ENCODE data around the gene SIK3. TPM values are rescaled to one million over a fixed set of nuclear protein-coding genes. Genes with fewer than 3 reads are reported as not detected.

Gene SIK3
- total and polyA plus RNA-seq, 2 donors (not counting 3 experiments of a cell fraction or from before 2014, with no cell fraction given), result 10.3 to 21.3 TPM

DNA sequence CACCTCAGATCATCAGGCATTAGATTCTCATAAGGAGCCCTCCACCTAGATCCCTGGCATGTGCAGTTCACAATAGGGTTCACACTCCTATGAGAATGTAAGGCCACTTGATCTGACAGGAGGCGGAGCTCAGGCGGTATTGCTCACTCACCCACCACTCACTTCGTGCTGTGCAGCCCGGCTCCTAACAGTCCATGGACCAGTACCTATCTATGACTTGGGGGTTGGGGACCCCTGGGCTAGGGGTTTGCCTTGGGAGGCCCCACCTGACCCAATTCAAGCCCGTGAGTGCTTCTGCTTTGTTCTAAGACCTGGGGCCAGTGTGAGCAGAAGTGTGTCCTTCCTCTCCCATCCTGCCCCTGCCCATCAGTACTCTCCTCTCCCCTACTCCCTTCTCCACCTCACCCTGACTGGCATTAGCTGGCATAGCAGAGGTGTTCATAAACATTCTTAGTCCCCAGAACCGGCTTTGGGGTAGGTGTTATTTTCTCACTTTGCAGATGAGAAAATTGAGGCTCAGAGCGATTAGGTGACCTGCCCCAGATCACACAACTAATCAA lies 266.4 kb downstream of the SIK3 start:
- Histone ChIP-seq H3K27ac (ENCODE audit: insufficient read depth, low read depth, low read length) (no peak overlapping the region), H3K27me3 (ENCODE audit: control insufficient read depth in 2 of 2, insufficient read depth in 2 of 2, low read length in 2 of 2) (no peaks in the 10 kb centered on the region), H4K20me1 (replicated peaks; ENCODE audit: control insufficient read depth, extremely low read depth, insufficient read depth, low read length) (no peaks in the 10 kb centered on the region), H3K36me3 (ENCODE audit: control insufficient read depth in 2 of 2, extremely low read depth in 1 of 2, insufficient read depth in 2 of 2, low read length in 2 of 2) (no peaks in the 10 kb centered on the region), H3K4me3 (replicated peaks in 1 of 3; ENCODE audit: insufficient read depth in 1 of 3, low read depth in 1 of 3, low read length in 3 of 3) (no peak overlapping the region), H3K4me2 (ENCODE audit: insufficient read depth, low read length) (no peak overlapping the region), H3K9me3 (replicated peaks; ENCODE audit: control insufficient read depth, insufficient read depth, low read length) (no peaks in the 10 kb centered on the region), H3K9me1 (replicated peaks; ENCODE audit: control insufficient read depth, extremely low read depth, insufficient read depth, low read length) (no peaks in the 10 kb centered on the region), H2AFZ (ENCODE audit: low read depth, low read length) (no peak overlapping the region), H3K79me2 (ENCODE audit: control insufficient read depth, insufficient read depth, low read length) (no peaks in the 10 kb centered on the region), H3K9ac (replicated peaks; ENCODE audit: extremely low read depth, insufficient read depth, low read length) (no peak overlapping the region), H3K4me1 (ENCODE audit: control insufficient read depth, extremely low read depth, insufficient read depth, low read length) (peaks cover 6% of the 10 kb centered on the region)
- no peak for FAIRE-seq
- no peak for DNase-seq (ENCODE audit: low read depth, low spot score)
- ChIA-PET POLR2A (no interaction called here), CTCF (no interaction called here)
- no peak for TF ChIP-seq POLR2A (IDR thresholded peaks at IDR 0.05; ENCODE audit: low read depth, low read length)
- TF ChIP-seq, protein P1, sequence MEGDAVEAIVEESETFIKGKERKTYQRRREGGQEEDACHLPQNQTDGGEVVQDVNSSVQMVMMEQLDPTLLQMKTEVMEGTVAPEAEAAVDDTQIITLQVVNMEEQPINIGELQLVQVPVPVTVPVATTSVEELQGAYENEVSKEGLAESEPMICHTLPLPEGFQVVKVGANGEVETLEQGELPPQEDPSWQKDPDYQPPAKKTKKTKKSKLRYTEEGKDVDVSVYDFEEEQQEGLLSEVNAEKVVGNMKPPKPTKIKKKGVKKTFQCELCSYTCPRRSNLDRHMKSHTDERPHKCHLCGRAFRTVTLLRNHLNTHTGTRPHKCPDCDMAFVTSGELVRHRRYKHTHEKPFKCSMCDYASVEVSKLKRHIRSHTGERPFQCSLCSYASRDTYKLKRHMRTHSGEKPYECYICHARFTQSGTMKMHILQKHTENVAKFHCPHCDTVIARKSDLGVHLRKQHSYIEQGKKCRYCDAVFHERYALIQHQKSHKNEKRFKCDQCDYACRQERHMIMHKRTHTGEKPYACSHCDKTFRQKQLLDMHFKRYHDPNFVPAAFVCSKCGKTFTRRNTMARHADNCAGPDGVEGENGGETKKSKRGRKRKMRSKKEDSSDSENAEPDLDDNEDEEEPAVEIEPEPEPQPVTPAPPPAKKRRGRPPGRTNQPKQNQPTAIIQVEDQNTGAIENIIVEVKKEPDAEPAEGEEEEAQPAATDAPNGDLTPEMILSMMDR (IDR thresholded peaks at IDR 0.05; ENCODE audit: extremely low read depth in 1 of 2, insufficient read depth in 1 of 2, low read depth in 1 of 2, low read length in 2 of 2), result no peak
- TF ChIP-seq POLR2AphosphoS5 (IDR thresholded peaks at IDR 0.05; ENCODE audit: insufficient read depth, low read depth, low read length), result no peak
- dilution Hi-C loops (cut with MboI; ENCODE audit: extremely low pct_ligation_motif_present, low sequenced_read_pairs) (no loop called here), intact Hi-C loops (cut with micrococcal nuclease) (no loop called here)
- BruUV-seq (replicated peaks), result no TSS peak

GRCh38 chr11:116830184-116830912 lies 267.9 kb downstream of the SIK3 start:
- H3K36me3 ChIP-seq (ENCODE audit: control insufficient read depth in 2 of 2, extremely low read depth in 1 of 2, insufficient read depth in 2 of 2, low read length in 2 of 2), result no peaks in the 10 kb centered on the region
- no peak for DNase-seq (ENCODE audit: low read depth, low spot score)
- H3K9me3 ChIP-seq (replicated peaks; ENCODE audit: control insufficient read depth, insufficient read depth, low read length), result no peaks in the 10 kb centered on the region
- POLR2A ChIA-PET, result no interaction called here
- dilution Hi-C loops (cut with MboI; ENCODE audit: extremely low pct_ligation_motif_present, low sequenced_read_pairs), result no loop called here
- H3K9ac ChIP-seq (replicated peaks; ENCODE audit: extremely low read depth, insufficient read depth, low read length), result no peak overlapping the region
- no peak overlapping the region for H3K27ac ChIP-seq (ENCODE audit: insufficient read depth, low read depth, low read length)
- no peak for TF ChIP-seq EZH2 (IDR thresholded peaks at IDR 0.05; ENCODE audit: borderline replicate concordance, low read depth, low read length, severe bottlenecking)
- no peak for TF ChIP-seq GATA2 (IDR thresholded peaks at IDR 0.05; ENCODE audit: insufficient read depth, insufficient read length, low read depth, low read length)
- TF ChIP-seq, protein P2, sequence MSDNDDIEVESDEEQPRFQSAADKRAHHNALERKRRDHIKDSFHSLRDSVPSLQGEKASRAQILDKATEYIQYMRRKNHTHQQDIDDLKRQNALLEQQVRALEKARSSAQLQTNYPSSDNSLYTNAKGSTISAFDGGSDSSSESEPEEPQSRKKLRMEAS (IDR thresholded peaks at IDR 0.05; ENCODE audit: insufficient read depth, insufficient read length), result no peak
- TF ChIP-seq POLR2A (IDR thresholded peaks at IDR 0.05; ENCODE audit: low read depth, low read length), result no peak
- TF ChIP-seq JUN (IDR thresholded peaks at IDR 0.05; ENCODE audit: borderline replicate concordance, insufficient read depth, insufficient read length, low read depth), result no peak
- TF ChIP-seq FOS (IDR thresholded peaks at IDR 0.05; ENCODE audit: borderline replicate concordance, insufficient read depth, low read length), result no peak
- TF ChIP-seq POLR2AphosphoS5 (IDR thresholded peaks at IDR 0.05; ENCODE audit: insufficient read depth, low read depth, low read length), result no peak
- TF ChIP-seq MYC (IDR thresholded peaks at IDR 0.05; ENCODE audit: low read depth, low read length), result no peak
- TF ChIP-seq, protein P1 (IDR thresholded peaks at IDR 0.05; ENCODE audit: extremely low read depth in 1 of 2, insufficient read depth in 1 of 2, low read depth in 1 of 2, low read length in 2 of 2), result no peak
- CTCF ChIA-PET, result interaction anchor here (0.6 to 1.9 kb wide), 2 partner anchors 39 to 275 kb away, joined by 4 to 7 read pairs; partner anchors contain the start of gene APOA5
- H3K27me3 ChIP-seq (ENCODE audit: control insufficient read depth in 2 of 2, insufficient read depth in 2 of 2, low read length in 2 of 2), result no peaks in the 10 kb centered on the region
- BruUV-seq (replicated peaks), result no TSS peak
- intact Hi-C loops (cut with micrococcal nuclease), result no loop called here
- H3K9me1 ChIP-seq (replicated peaks; ENCODE audit: control insufficient read depth, extremely low read depth, insufficient read depth, low read length), result no peaks in the 10 kb centered on the region
- H4K20me1 ChIP-seq (replicated peaks; ENCODE audit: control insufficient read depth, extremely low read depth, insufficient read depth, low read length), result no peaks in the 10 kb centered on the region
- FAIRE-seq, result no peak
- H3K79me2 ChIP-seq (ENCODE audit: control insufficient read depth, insufficient read depth, low read length), result no peaks in the 10 kb centered on the region
- H2AFZ ChIP-seq (ENCODE audit: low read depth, low read length), result no peak overlapping the region
- H3K4me3 ChIP-seq (replicated peaks in 1 of 3; ENCODE audit: insufficient read depth in 1 of 3, low read depth in 1 of 3, low read length in 3 of 3), result no peak overlapping the region
- H3K4me2 ChIP-seq (ENCODE audit: insufficient read depth, low read length), result no peak overlapping the region
- peaks cover 2% of the 10 kb centered on the region for H3K4me1 ChIP-seq (ENCODE audit: control insufficient read depth, extremely low read depth, insufficient read depth, low read length)

Data from endothelial cell of umbilical vein (primary cell).